Measurements from ENCODE around the gene TOX2. TPM values are rescaled to one million over a fixed set of nuclear protein-coding genes. Genes with fewer than 3 reads are reported as not detected.

TOX2 gene
- total RNA-seq, 2 experiments from 2014 or later, result 3.3 to 3.9 TPM

GRCh38 chr20:44071526-44072111 lies 157.0 kb downstream of the TOX2 start:
- peak overlapping the region; percentile 97 for H3K27ac Mint-ChIP-seq
- no peaks in the 10 kb centered on the region for H3K27me3 ChIP-seq (ENCODE audit: control insufficient read depth in 1 of 2, insufficient read depth in 2 of 2, low read length in 2 of 2)
- ATAC-seq (ENCODE audit: poor library complexity) (no peak), DNase-seq (peak in 1 of 14 experiments; percentile 13)
- H3K4me1 ChIP-seq (ENCODE audit: insufficient read depth, low read length), result peaks cover 89% of the 10 kb centered on the region
- H3K9me3 ChIP-seq (ENCODE audit: control insufficient read depth in 1 of 2, insufficient read depth in 1 of 2, low read length in 2 of 2), result no peaks in the 10 kb centered on the region
- peak overlapping the region in 1 of 2 donors; percentile 97 for H3K27ac ChIP-seq (ENCODE audit: low read depth in 1 of 2, low read length in 2 of 2)
- no peak for TF ChIP-seq CTCF (IDR thresholded peaks at IDR 0.05)
- H3K36me3 Mint-ChIP-seq (ENCODE audit: low read depth), result no peaks in the 10 kb centered on the region
- H3K27me3 Mint-ChIP-seq, result no peaks in the 10 kb centered on the region
- no peak overlapping the region for H3K4me3 ChIP-seq (ENCODE audit: low read length)
- peak overlapping the region; percentile 43 for H3K4me3 Mint-ChIP-seq
- no peaks in the 10 kb centered on the region for H3K36me3 ChIP-seq (ENCODE audit: insufficient read depth, low read length)
- intact Hi-C loops (cut with DNase I, micrococcal nuclease), result loop anchor here (5.0 to 10.0 kb wide), 2 partner anchors 104 to 227 kb away; no protein-coding TSS in a partner anchor
- POLR2A ChIA-PET, result interaction anchor here (1.2 kb wide), 2 partner anchors 12 to 14 kb away, joined by 4 read pairs; no protein-coding TSS in a partner anchor
- CTCF ChIA-PET, result interaction anchor here (2.6 kb wide), 1 partner anchor 9 kb away, joined by 11 read pairs; no protein-coding TSS in a partner anchor
- no peaks in the 10 kb centered on the region for H3K9me3 Mint-ChIP-seq
- peaks cover 92% of the 10 kb centered on the region for H3K4me1 Mint-ChIP-seq (ENCODE audit: low read depth)

GRCh38 chr20:44072384-44072783 lies 157.7 kb downstream of the TOX2 start:
- intact Hi-C loops (cut with DNase I, micrococcal nuclease), result loop anchor here (5.0 to 10.0 kb wide), 2 partner anchors 105 to 228 kb away; no protein-coding TSS in a partner anchor
- no peak for ATAC-seq (ENCODE audit: poor library complexity)
- Histone ChIP-seq H3K27ac (ENCODE audit: low read depth in 1 of 2, low read length in 2 of 2) (no peak overlapping the region), H3K9me3 (ENCODE audit: control insufficient read depth in 1 of 2, insufficient read depth in 1 of 2, low read length in 2 of 2) (no peaks in the 10 kb centered on the region), H3K27me3 (ENCODE audit: control insufficient read depth in 1 of 2, insufficient read depth in 2 of 2, low read length in 2 of 2) (no peaks in the 10 kb centered on the region), H3K4me3 (ENCODE audit: low read length) (no peak overlapping the region), H3K36me3 (ENCODE audit: insufficient read depth, low read length) (no peaks in the 10 kb centered on the region), H3K4me1 (ENCODE audit: insufficient read depth, low read length) (peaks cover 82% of the 10 kb centered on the region)
- peak in 1 of 14 experiments; percentile 8 for DNase-seq
- no peaks in the 10 kb centered on the region for H3K27me3 Mint-ChIP-seq
- peak overlapping the region; percentile 53 for H3K4me3 Mint-ChIP-seq
- H3K9me3 Mint-ChIP-seq, result no peaks in the 10 kb centered on the region
- no peak for TF ChIP-seq CTCF (IDR thresholded peaks at IDR 0.05)
- no peaks in the 10 kb centered on the region for H3K36me3 Mint-ChIP-seq (ENCODE audit: low read depth)
- ChIA-PET POLR2A (interaction anchor here (0.6 to 1.2 kb wide), 3 partner anchors 13 to 1697 kb away, joined by 4 read pairs; no protein-coding TSS in a partner anchor), CTCF (no interaction called here)
- peak overlapping the region; percentile 97 for H3K27ac Mint-ChIP-seq
- peaks cover 85% of the 10 kb centered on the region for H3K4me1 Mint-ChIP-seq (ENCODE audit: low read depth)

- intact Hi-C loops (cut with DNase I, micrococcal nuclease), result loop anchor here (5.0 to 10.0 kb wide), 2 partner anchors 106 to 228 kb away; no protein-coding TSS in a partner anchor
- H3K36me3 Mint-ChIP-seq (ENCODE audit: low read depth), result no peaks in the 10 kb centered on the region
- no peaks in the 10 kb centered on the region for H3K27me3 ChIP-seq (ENCODE audit: control insufficient read depth in 1 of 2, insufficient read depth in 2 of 2, low read length in 2 of 2)
These were observed 158.5 kb downstream of the TOX2 start for GRCh38 chr20:44073011-44073674.

More at GRCh38 chr20:44073011-44073674, 158.5 kb downstream of the TOX2 start:
- H3K4me3 Mint-ChIP-seq, result peak overlapping the region; percentile 60
- CTCF ChIA-PET, result no interaction called here
- peaks cover 84% of the 10 kb centered on the region for H3K4me1 Mint-ChIP-seq (ENCODE audit: low read depth)
- no peak for ATAC-seq (ENCODE audit: poor library complexity)
- DNase-seq, result peak in 2 of 14 experiments; percentile 33 to 42
- Histone ChIP-seq H3K4me3 (ENCODE audit: low read length) (no peak overlapping the region), H3K27ac (ENCODE audit: low read depth in 1 of 2, low read length in 2 of 2) (no peak overlapping the region), H3K4me1 (ENCODE audit: insufficient read depth, low read length) (peaks cover 74% of the 10 kb centered on the region), H3K36me3 (ENCODE audit: insufficient read depth, low read length) (no peaks in the 10 kb centered on the region), H3K9me3 (ENCODE audit: control insufficient read depth in 1 of 2, insufficient read depth in 1 of 2, low read length in 2 of 2) (no peaks in the 10 kb centered on the region)
- H3K27me3 Mint-ChIP-seq, result no peaks in the 10 kb centered on the region
- peak overlapping the region; percentile 97 for H3K27ac Mint-ChIP-seq
- H3K9me3 Mint-ChIP-seq, result no peaks in the 10 kb centered on the region
- POLR2A ChIA-PET, result interaction anchor here (1.2 to 1.4 kb wide), 3 partner anchors 13 to 323 kb away, joined by 4 read pairs; no protein-coding TSS in a partner anchor
- TF ChIP-seq CTCF (IDR thresholded peaks at IDR 0.05), result no peak
